Endodermal cell (in vitro differentiated cells): ENCODE data around the gene CDH8. TPM values are rescaled to one million over a fixed set of nuclear protein-coding genes. Genes with fewer than 3 reads are reported as not detected.
"Not testable (repeated sequence)": the region's sequence is repeated elsewhere in the genome, so short reads cannot be mapped to it uniquely, and the experiment has no call there.

Source experiments
- DNase-seq: peaks from one replicate; pipeline ENCODE4 v3.0.0-alpha.2; 2017
- H3K27ac ChIP-seq: 2 replicates; pipeline ENCODE4 v1.5.1; 2013; ENCODE audit warnings: mild to moderate bottlenecking, low read depth, low read length, moderate library complexity
- H3K27me3 ChIP-seq: 2 replicates; pipeline ENCODE4 v1.6.1; 2013; ENCODE audit warnings: mild to moderate bottlenecking, low read length, moderate library complexity; ENCODE audit not compliant: insufficient read depth, control insufficient read depth, poor library complexity, severe bottlenecking
- H3K36me3 ChIP-seq: 2 replicates; pipeline ENCODE4 v1.7.0; 2013; ENCODE audit warnings: mild to moderate bottlenecking, low read length, moderate library complexity; ENCODE audit not compliant: control insufficient read depth, insufficient read depth
- H3K4me1 ChIP-seq: one replicate; pipeline ENCODE4 v1.7.0; 2013; ENCODE audit warnings: low read length; ENCODE audit not compliant: control insufficient read depth, insufficient read depth
- H3K4me3 ChIP-seq: 2 replicates; pipeline ENCODE4 v1.5.1; 2013; ENCODE audit warnings: mild to moderate bottlenecking, low read length, moderate library complexity
- H3K9ac ChIP-seq: 2 replicates; pipeline ENCODE4 v1.6.1; 2013; ENCODE audit warnings: mild to moderate bottlenecking, low read length, moderate library complexity; ENCODE audit not compliant: poor library complexity, severe bottlenecking; ENCODE audit errors: extremely low read depth
- H3K9me3 ChIP-seq: 2 replicates; pipeline ENCODE4 v1.6.1; 2013; ENCODE audit warnings: mild to moderate bottlenecking, low read length, moderate library complexity; ENCODE audit not compliant: control insufficient read depth
- H3K27ac Mint-ChIP-seq: 2 replicates; pipeline ENCODE4 v1.8.0; 2020; ENCODE audit warnings: mixed read lengths
- H3K27me3 Mint-ChIP-seq: 2 replicates; pipeline ENCODE4 v1.8.0; 2021; ENCODE audit warnings: mild to moderate bottlenecking, mixed read lengths; ENCODE audit not compliant: insufficient read depth
- H3K36me3 Mint-ChIP-seq: 2 replicates; pipeline ENCODE4 v1.8.0; 2020; ENCODE audit warnings: low read depth, mixed read lengths
- H3K4me1 Mint-ChIP-seq: 2 replicates; pipeline ENCODE4 v1.8.0; 2020; ENCODE audit warnings: mixed read lengths
- H3K4me3 Mint-ChIP-seq: 2 replicates; pipeline ENCODE4 v1.8.0; 2020; ENCODE audit warnings: mild to moderate bottlenecking, moderate library complexity, mixed read lengths
- H3K9me3 Mint-ChIP-seq: 2 replicates; pipeline ENCODE4 v1.8.0; 2020; ENCODE audit warnings: mild to moderate bottlenecking, mixed read lengths
- CTCF ChIP-seq: fragments of 200-600 bp; sonication (generic); conservative IDR thresholded peaks from 2 replicates; pipeline ENCODE4 v1.5.0; 2021; ENCODE audit warnings: antibody characterized with exemption, mild to moderate bottlenecking
- WGBS, 2 experiments: methylation state at CpG; one replicate each; pipeline versions ENCODE4 v1.1.5 to v1.1.7; 2013; ENCODE audit warnings: missing lambda C conversion rate in 2 of 2, mixed read lengths in 1 of 2; ENCODE audit not compliant: insufficient coverage in 1 of 2, insufficient read length in 1 of 2; 5-methylcytosine and 5-hydroxymethylcytosine counted together
- total RNA-seq, 2 donors: library from RNA; stranded (reverse); fragmentation: NEBNext Ultra II Directional in 1 of 2; extraction: Animal tissue kit (Norgen Biotek cat#: 25700) in 1 of 2; gene quantifications; 2 replicates in 1 of 2; 3 replicates in 1 of 2; pipeline ENCODE4 v1.2.1, GENCODE V29; 2021

Gene CDH8
- total RNA-seq, 2 donors from 2014 or later, result 13.9 to 27.2 TPM

GRCh38 chr16:61792194-61792909 lies 243.9 kb downstream of the CDH8 start:
- Histone ChIP-seq H3K27ac (no peak overlapping the region), H3K9ac (no peak overlapping the region), H3K9me3 (no peaks in the 10 kb centered on the region), H3K27me3 (no peaks in the 10 kb centered on the region), H3K36me3 (no peaks in the 10 kb centered on the region), H3K4me3 (no peak overlapping the region), H3K4me1 (no peaks in the 10 kb centered on the region)
- TF ChIP-seq CTCF, result no peak
- DNase-seq, result no peak
- peaks cover 9% of the 10 kb centered on the region for H3K9me3 Mint-ChIP-seq
- no peaks in the 10 kb centered on the region for H3K27me3 Mint-ChIP-seq
- no peak overlapping the region for H3K4me3 Mint-ChIP-seq
- 90 to 100% methylated on average over 2 to 4 of the region's 4 CpGs for WGBS, 2 experiments
- H3K36me3 Mint-ChIP-seq, result peaks cover 6% of the 10 kb centered on the region
- H3K4me1 Mint-ChIP-seq, result no peaks in the 10 kb centered on the region
- no peak overlapping the region for H3K27ac Mint-ChIP-seq

GRCh38 chr16:61791464-61791863 lies 244.8 kb downstream of the CDH8 start:
- Mint-ChIP-seq H3K9me3 (peaks cover 9% of the 10 kb centered on the region), H3K4me1 (no peaks in the 10 kb centered on the region), H3K4me3 (no peak overlapping the region), H3K36me3 (peaks cover 6% of the 10 kb centered on the region), H3K27ac (no peak overlapping the region), H3K27me3 (no peaks in the 10 kb centered on the region)
- no peaks in the 10 kb centered on the region for H3K9me3 ChIP-seq
- no peaks in the 10 kb centered on the region for H3K27me3 ChIP-seq
- 88% methylated on average over 2 of the region's 2 CpGs; no CpG with 5 or more reads in 1 of the 2 experiments for WGBS, 2 experiments
- no peak for DNase-seq
- no peak overlapping the region for H3K27ac ChIP-seq
- no peaks in the 10 kb centered on the region for H3K4me1 ChIP-seq
- no peak for TF ChIP-seq CTCF
- H3K36me3 ChIP-seq, result no peaks in the 10 kb centered on the region
- H3K9ac ChIP-seq, result no peak overlapping the region
- H3K4me3 ChIP-seq, result no peak overlapping the region

GRCh38 chr16:61781855-61782254 lies 254.4 kb downstream of the CDH8 start:
- not testable (repeated sequence) for H3K27me3 Mint-ChIP-seq, H3K9me3 Mint-ChIP-seq, H3K27ac ChIP-seq, DNase-seq, H3K27ac Mint-ChIP-seq, H3K36me3 Mint-ChIP-seq, H3K4me3 Mint-ChIP-seq, H3K36me3 ChIP-seq, H3K9me3 ChIP-seq, H3K9ac ChIP-seq, H3K27me3 ChIP-seq, H3K4me3 ChIP-seq
- H3K4me1 ChIP-seq, result peaks cover 17% of the 10 kb centered on the region
- 90% methylated on average over 12 of the region's 16 CpGs; no CpG with 5 or more reads in 1 of the 2 experiments for WGBS, 2 experiments
- peaks cover 23% of the 10 kb centered on the region for H3K4me1 Mint-ChIP-seq
